HCT116 (cell line): ENCODE results near the gene ITIH4. TPM values are rescaled to one million over a fixed set of nuclear protein-coding genes. Genes with fewer than 3 reads are reported as not detected.

Source experiments
- ATAC-seq: fragments of 200-7000 bp; cut with Tn5 transposase; 2 replicates; pipeline ENCODE4 v1.9.1; 2020; ENCODE audit warnings: mild to moderate bottlenecking, moderate library complexity
- BruUV-seq: library from RNA; stranded (reverse); fragments of 400-500 nt; replicated peaks from 2 replicates; lab custom pipeline; 2021; lab: Mats Ljungman, UMichigan
- CTCF ChIA-PET: fragments of 300-600 bp; sonication (Branson Sonifier 250); formaldehyde crosslinking; loops from one replicate; lab custom pipeline; 2021; ENCODE audit warnings: antibody characterized with exemption; lab: Charles Lee
- POLR2A ChIA-PET: fragments of 300-600, 350-600 bp; sonication (Branson Sonifier 250); formaldehyde crosslinking; loops from one replicate; lab custom pipeline; 2021; ENCODE audit warnings: antibody characterized with exemption; lab: Charles Lee
- RAD21 ChIA-PET, 2 experiments: fragments of 300-600 bp; sonication (Branson Sonifier 250); formaldehyde crosslinking; loops; one replicate each; lab custom pipeline; 2023; ENCODE audit warnings: low total read pairs in 2 of 2; ENCODE audit not compliant: uncharacterized antibody in 2 of 2, unreplicated experiment in 2 of 2, low non-redundant PET in 1 of 2; lab: Charles Lee
- DNase-seq: peaks from one replicate; pipeline ENCODE4 v3.0.0-alpha.2; 2010; ENCODE audit warnings: low read depth, low spot score
- H2AFZ ChIP-seq: fragments of 200-600 bp; shearing (Covaris generic), sonication (generic); 2 replicates; pipeline ENCODE4 v1.6.1; 2017; ENCODE audit warnings: low read depth, mixed run types, mixed read lengths, antibody characterized with exemption, low read length; ENCODE audit not compliant: poor library complexity, severe bottlenecking
- H3K27ac ChIP-seq: 2 replicates; pipeline ENCODE4 v1.5.1; 2012; ENCODE audit warnings: low read depth, low read length
- H3K27me3 ChIP-seq: fragments of 200-600 bp; sonication (generic); 2 replicates; pipeline ENCODE4 v1.6.1; 2016; ENCODE audit warnings: mixed run types, low read length, mixed read lengths; ENCODE audit not compliant: insufficient read depth
- H3K36me3 ChIP-seq, 2 experiments: fragments of 200-500 bp in 1 of 2; fragments of 200-600 bp in 1 of 2; sonication (Bioruptor generic) in 1 of 2; sonication (generic) in 1 of 2; 2 replicates each; pipeline versions ENCODE4 v1.5.1 to v1.6.1; 2014 to 2016; ENCODE audit warnings: low read length in 2 of 2, inconsistent platforms in 1 of 2, mixed read lengths in 1 of 2, mixed run types in 1 of 2; ENCODE audit not compliant: insufficient read depth in 2 of 2, control insufficient read depth in 1 of 2
- H3K4me1 ChIP-seq, 2 experiments: fragments of 200-600 bp in 1 of 2; sonication (generic) in 1 of 2; 2 replicates each; pipeline versions ENCODE4 v1.5.1 to v1.6.1; 2012 to 2017; ENCODE audit warnings: low read length in 2 of 2, inconsistent platforms in 1 of 2, mild to moderate bottlenecking in 1 of 2, mixed read lengths in 1 of 2, mixed run types in 1 of 2, moderate library complexity in 1 of 2; ENCODE audit not compliant: insufficient read depth in 2 of 2, control insufficient read depth in 1 of 2
- H3K4me2 ChIP-seq: fragments of 200-600 bp; sonication (generic); 2 replicates; pipeline ENCODE4 v1.6.1; 2017; ENCODE audit warnings: mixed run types, low read length, mixed read lengths
- H3K4me3 ChIP-seq, 2 experiments: fragments of 200-600 bp in 1 of 2; sonication (generic) in 1 of 2; replicated peaks in 1 of 2; 2 replicates each; pipeline ENCODE4 v1.5.1; 2011 to 2016; ENCODE audit warnings: low read length in 2 of 2, control low read depth in 1 of 2, low read depth in 1 of 2, mild to moderate bottlenecking in 1 of 2, mixed read lengths in 1 of 2, mixed run types in 1 of 2
- H3K79me2 ChIP-seq: fragments of 200-600 bp; sonication (generic); 2 replicates; pipeline ENCODE4 v1.6.1; 2017; ENCODE audit warnings: mild to moderate bottlenecking, mixed run types, low read length, moderate library complexity, mixed read lengths; ENCODE audit not compliant: insufficient read depth
- H3K9ac ChIP-seq: fragments of 200-600 bp; sonication (generic); 2 replicates; pipeline ENCODE4 v1.6.1; 2016; ENCODE audit warnings: low read length, mixed read lengths
- H3K9me2 ChIP-seq: fragments of 200-600 bp; sonication (generic), shearing (Covaris generic); 2 replicates; pipeline ENCODE4 v1.6.1; 2017; ENCODE audit warnings: mixed run types, mild to moderate bottlenecking, moderate library complexity; ENCODE audit not compliant: insufficient read depth
- H3K9me3 ChIP-seq, 2 experiments: fragments of 200-500 bp in 1 of 2; fragments of 200-600 bp in 1 of 2; sonication (Bioruptor generic) in 1 of 2; sonication (generic) in 1 of 2; 2 replicates each; pipeline ENCODE4 v1.6.1; 2014 to 2017; ENCODE audit warnings: low read length in 2 of 2, mixed read lengths in 2 of 2, inconsistent platforms in 1 of 2, low read depth in 1 of 2, mild to moderate bottlenecking in 1 of 2, mixed run types in 1 of 2, moderate library complexity in 1 of 2; ENCODE audit not compliant: control insufficient read depth in 1 of 2, insufficient read depth in 1 of 2
- H4K20me1 ChIP-seq: fragments of 200-600 bp; sonication (generic), shearing (Covaris generic); 2 replicates; pipeline ENCODE4 v1.6.1; 2017; ENCODE audit warnings: mixed run types, mild to moderate bottlenecking, moderate library complexity; ENCODE audit not compliant: insufficient read depth
- EGR1 ChIP-seq: IDR thresholded peaks from 2 replicates; pipeline ENCODE4 v1.6.1; 2012; ENCODE audit warnings: low read depth
- ELF1 ChIP-seq: IDR thresholded peaks from 2 replicates; pipeline ENCODE4 v1.6.1; 2012; ENCODE audit warnings: low read depth, borderline replicate concordance
- EZH2 ChIP-seq: fragments of 200-600 bp; sonication (generic); IDR thresholded peaks from 2 replicates; pipeline ENCODE4 v1.6.1; 2017; ENCODE audit warnings: antibody characterized with exemption, mixed run types
- EZH2phosphoT487 ChIP-seq: fragments of 200-600 bp; IDR thresholded peaks from 2 replicates; pipeline ENCODE4 v1.6.1; 2018; ENCODE audit warnings: antibody characterized with exemption, borderline replicate concordance
- JUND ChIP-seq: IDR thresholded peaks from 2 replicates; pipeline ENCODE4 v1.6.1; 2012
- POLR2A ChIP-seq: IDR thresholded peaks from 2 replicates; pipeline ENCODE4 v1.7.0; 2011; ENCODE audit warnings: borderline replicate concordance; ENCODE audit not compliant: insufficient read depth, insufficient read length; ENCODE audit errors: extremely low read depth
- POLR2AphosphoS5 ChIP-seq: IDR thresholded peaks from 2 replicates; pipeline ENCODE4 v1.6.1; 2011; ENCODE audit warnings: mild to moderate bottlenecking, low read depth, low read length, moderate library complexity
- SRF ChIP-seq: IDR thresholded peaks from 2 replicates; pipeline ENCODE4 v1.6.1; 2012; ENCODE audit warnings: low read depth
- TCF7L2 ChIP-seq: IDR thresholded peaks from 2 replicates; pipeline ENCODE4 v1.7.0; 2011; ENCODE audit warnings: borderline replicate concordance, inconsistent platforms; ENCODE audit not compliant: insufficient read depth, insufficient read length; ENCODE audit errors: extremely low read depth
- ZFX ChIP-seq: fragments of 450-650 bp; IDR thresholded peaks from 2 replicates; pipeline ENCODE4 v1.6.1; 2017
- ZNF274 ChIP-seq: fragments of 200-500 bp; sonication (Bioruptor generic); IDR thresholded peaks from 2 replicates; pipeline ENCODE4 v1.6.1; 2014; ENCODE audit warnings: mild to moderate bottlenecking, low read depth, low read length, inconsistent platforms
- intact Hi-C: fragments of 100-400 bp; cut with micrococcal nuclease; formaldehyde crosslinking; loops from 2 replicates; pipeline ENCODE4 v1.10.0; 2022
- total RNA-seq: library from RNA; stranded (reverse); gene quantifications from one replicate; pipeline ENCODE4 v1.2.1, GENCODE V29; 2021; ENCODE audit not compliant: unreplicated experiment
- TF ChIP-seq, protein P1 (sequence below): IDR thresholded peaks from 2 replicates; pipeline ENCODE4 v1.6.1; 2012
- TF ChIP-seq, protein P2 (sequence below): IDR thresholded peaks from 2 replicates; pipeline ENCODE4 v1.6.1; 2011; ENCODE audit warnings: mild to moderate bottlenecking, low read length, moderate library complexity; ENCODE audit not compliant: insufficient replicate concordance; ENCODE audit errors: extremely low read depth
- TF ChIP-seq, protein P3 (sequence below), 3 experiments: fragments of 200-600 bp in 1 of 3; sonication (generic) in 1 of 3; IDR thresholded peaks in 2 of 3; conservative IDR thresholded peaks in 1 of 3; 2 replicates each; pipeline ENCODE4 v1.5.1; 2012 to 2017; ENCODE audit warnings: low read depth in 2 of 3, low read length in 2 of 3, antibody characterized with exemption in 1 of 3, borderline replicate concordance in 1 of 3, control low read depth in 1 of 3, mild to moderate bottlenecking in 1 of 3, mixed read lengths in 1 of 3, mixed run types in 1 of 3, moderate library complexity in 1 of 3; ENCODE audit not compliant: insufficient read depth in 1 of 3

The ITIH4 gene
- total RNA-seq, 1 experiment from 2014 or later, result 4.1 TPM

DNA sequence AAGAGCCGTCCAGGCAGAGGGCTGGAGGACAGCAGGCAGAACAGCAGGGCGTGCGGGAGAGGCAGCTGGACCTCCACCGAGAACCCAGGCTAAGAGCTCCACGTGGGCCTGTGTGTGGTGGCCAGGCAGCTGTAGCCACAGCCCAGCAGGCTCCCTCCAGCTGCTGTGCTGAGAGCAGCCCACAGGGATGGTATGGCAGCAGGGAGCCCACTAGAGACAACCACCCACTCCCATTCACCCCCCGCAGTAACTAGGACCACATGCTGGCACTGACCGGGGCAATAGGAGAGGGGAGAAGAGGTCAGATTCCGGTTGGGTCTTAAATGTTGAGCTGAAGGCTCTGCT lies 29.9 kb upstream of the ITIH4 start:
- no peak overlapping the region for H3K27ac ChIP-seq
- H3K4me2 ChIP-seq, result no peak overlapping the region
- H4K20me1 ChIP-seq, result no peaks in the 10 kb centered on the region
- no peak overlapping the region for H2AFZ ChIP-seq
- H3K4me3 ChIP-seq, result no peak overlapping the region
- ATAC-seq (no peak), DNase-seq (no peak)
- H3K9ac ChIP-seq, result no peak overlapping the region
- H3K79me2 ChIP-seq, result no peaks in the 10 kb centered on the region
- RAD21 ChIA-PET, result no interaction called here
- H3K4me1 ChIP-seq, result no peaks in the 10 kb centered on the region
- POLR2A ChIA-PET, result no interaction called here
- BruUV-seq, result no TSS peak
- CTCF ChIA-PET, result no interaction called here
- H3K36me3 ChIP-seq, result no peaks in the 10 kb centered on the region
- intact Hi-C loops, result no loop called here
- TF ChIP-seq EZH2phosphoT487, result no peak
- TF ChIP-seq ZNF274, result no peak
- TF ChIP-seq, protein P1, sequence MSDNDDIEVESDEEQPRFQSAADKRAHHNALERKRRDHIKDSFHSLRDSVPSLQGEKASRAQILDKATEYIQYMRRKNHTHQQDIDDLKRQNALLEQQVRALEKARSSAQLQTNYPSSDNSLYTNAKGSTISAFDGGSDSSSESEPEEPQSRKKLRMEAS, result no peak
- no peak for TF ChIP-seq POLR2AphosphoS5
- no peak for TF ChIP-seq TCF7L2
- TF ChIP-seq, protein P2, sequence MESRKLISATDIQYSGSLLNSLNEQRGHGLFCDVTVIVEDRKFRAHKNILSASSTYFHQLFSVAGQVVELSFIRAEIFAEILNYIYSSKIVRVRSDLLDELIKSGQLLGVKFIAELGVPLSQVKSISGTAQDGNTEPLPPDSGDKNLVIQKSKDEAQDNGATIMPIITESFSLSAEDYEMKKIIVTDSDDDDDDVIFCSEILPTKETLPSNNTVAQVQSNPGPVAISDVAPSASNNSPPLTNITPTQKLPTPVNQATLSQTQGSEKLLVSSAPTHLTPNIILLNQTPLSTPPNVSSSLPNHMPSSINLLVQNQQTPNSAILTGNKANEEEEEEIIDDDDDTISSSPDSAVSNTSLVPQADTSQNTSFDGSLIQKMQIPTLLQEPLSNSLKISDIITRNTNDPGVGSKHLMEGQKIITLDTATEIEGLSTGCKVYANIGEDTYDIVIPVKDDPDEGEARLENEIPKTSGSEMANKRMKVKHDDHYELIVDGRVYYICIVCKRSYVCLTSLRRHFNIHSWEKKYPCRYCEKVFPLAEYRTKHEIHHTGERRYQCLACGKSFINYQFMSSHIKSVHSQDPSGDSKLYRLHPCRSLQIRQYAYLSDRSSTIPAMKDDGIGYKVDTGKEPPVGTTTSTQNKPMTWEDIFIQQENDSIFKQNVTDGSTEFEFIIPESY, result no peak
- TF ChIP-seq EZH2, result no peak
- TF ChIP-seq POLR2A, result no peak
- TF ChIP-seq EGR1, result no peak
- no peak for TF ChIP-seq ZFX
- TF ChIP-seq SRF, result no peak
- TF ChIP-seq, protein P3, sequence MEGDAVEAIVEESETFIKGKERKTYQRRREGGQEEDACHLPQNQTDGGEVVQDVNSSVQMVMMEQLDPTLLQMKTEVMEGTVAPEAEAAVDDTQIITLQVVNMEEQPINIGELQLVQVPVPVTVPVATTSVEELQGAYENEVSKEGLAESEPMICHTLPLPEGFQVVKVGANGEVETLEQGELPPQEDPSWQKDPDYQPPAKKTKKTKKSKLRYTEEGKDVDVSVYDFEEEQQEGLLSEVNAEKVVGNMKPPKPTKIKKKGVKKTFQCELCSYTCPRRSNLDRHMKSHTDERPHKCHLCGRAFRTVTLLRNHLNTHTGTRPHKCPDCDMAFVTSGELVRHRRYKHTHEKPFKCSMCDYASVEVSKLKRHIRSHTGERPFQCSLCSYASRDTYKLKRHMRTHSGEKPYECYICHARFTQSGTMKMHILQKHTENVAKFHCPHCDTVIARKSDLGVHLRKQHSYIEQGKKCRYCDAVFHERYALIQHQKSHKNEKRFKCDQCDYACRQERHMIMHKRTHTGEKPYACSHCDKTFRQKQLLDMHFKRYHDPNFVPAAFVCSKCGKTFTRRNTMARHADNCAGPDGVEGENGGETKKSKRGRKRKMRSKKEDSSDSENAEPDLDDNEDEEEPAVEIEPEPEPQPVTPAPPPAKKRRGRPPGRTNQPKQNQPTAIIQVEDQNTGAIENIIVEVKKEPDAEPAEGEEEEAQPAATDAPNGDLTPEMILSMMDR (IDR thresholded peaks at IDR 0.05 in 2 of 3, conservative IDR thresholded peaks at IDR 0.05 in 1 of 3; ENCODE audit: borderline replicate concordance in 1 of 3, insufficient read depth in 1 of 3, low read depth in 2 of 3, low read length in 2 of 3), result no peak
- no peak for TF ChIP-seq ELF1
- TF ChIP-seq JUND, result no peak
- no peaks in the 10 kb centered on the region for H3K27me3 ChIP-seq
- H3K9me3 ChIP-seq, result no peaks in the 10 kb centered on the region
- H3K9me2 ChIP-seq, result no peaks in the 10 kb centered on the region
